GM12878 (cell line): ENCODE measurements around the gene ECM2.

Source experiments
- ATF3 ChIP-seq: IDR thresholded peaks from 2 replicates; pipeline ENCODE4 v1.6.1; 2011; ENCODE audit warnings: low read depth, mild to moderate bottlenecking, low read length, moderate library complexity, borderline replicate concordance; ENCODE audit errors: extremely low read depth
- CREM ChIP-seq: IDR thresholded peaks from 2 replicates; pipeline ENCODE4 v1.6.1; 2014; ENCODE audit warnings: antibody characterized with exemption, low read depth
- CTCF ChIP-seq, 3 experiments: IDR thresholded peaks in 2 of 3; conservative IDR thresholded peaks in 1 of 3; 2 replicates each; pipeline ENCODE4 v1.5.1; 2011; ENCODE audit warnings: low read depth in 3 of 3, low read length in 3 of 3, mild to moderate bottlenecking in 3 of 3, control low read depth in 2 of 3, moderate library complexity in 2 of 3, inconsistent platforms in 1 of 3, mixed read lengths in 1 of 3; ENCODE audit not compliant: control insufficient read depth in 2 of 3, insufficient read depth in 1 of 3; ENCODE audit errors: extremely low read depth in 1 of 3
- EP300 ChIP-seq, 2 experiments: fragments of 150-350 bp in 1 of 2; IDR thresholded peaks; 2 replicates each; pipeline ENCODE4 v1.6.1; 2011 to 2012; ENCODE audit warnings: low read depth in 2 of 2, low read length in 2 of 2, borderline replicate concordance in 1 of 2, improper control_type of control experiment in 1 of 2, inconsistent platforms in 1 of 2; ENCODE audit not compliant: control insufficient read depth in 1 of 2
- EZH2 ChIP-seq: IDR thresholded peaks from 2 replicates; pipeline ENCODE4 v1.6.1; 2012; ENCODE audit warnings: low read depth, mild to moderate bottlenecking, control low read depth, inconsistent platforms, low read length, borderline replicate concordance; ENCODE audit not compliant: control insufficient read depth
- POLR2AphosphoS5 ChIP-seq: IDR thresholded peaks from 2 replicates; pipeline ENCODE4 v1.6.1; 2011; ENCODE audit warnings: mild to moderate bottlenecking, low read length, inconsistent platforms
- RCOR1 ChIP-seq: conservative IDR thresholded peaks from 2 replicates; pipeline ENCODE4 v1.6.1; 2012; ENCODE audit warnings: low read depth, low read length, improper control_type of control experiment
- TAF1 ChIP-seq: IDR thresholded peaks from 2 replicates; pipeline ENCODE4 v1.6.1; 2011; ENCODE audit warnings: mild to moderate bottlenecking, low read depth, low read length, borderline replicate concordance
- ZZZ3 ChIP-seq: IDR thresholded peaks from 2 replicates; pipeline ENCODE4 v1.6.1; 2011; ENCODE audit warnings: low read depth; ENCODE audit not compliant: control insufficient read depth, insufficient read length

GRCh38 chr9:92547356-92547755 is 11.6 kb upstream of the ECM2 start:
- TF ChIP-seq CTCF (IDR thresholded peaks at IDR 0.05 in 2 of 3, conservative IDR thresholded peaks at IDR 0.05 in 1 of 3; ENCODE audit: control insufficient read depth in 2 of 3, extremely low read depth in 1 of 3, insufficient read depth in 1 of 3, low read depth in 3 of 3, low read length in 3 of 3) (no peak), ATF3 (no peak), TAF1 (no peak), EZH2 (no peak), RCOR1 (no peak), CREM (no peak), EP300 (IDR thresholded peaks at IDR 0.05; ENCODE audit: borderline replicate concordance in 1 of 2, control insufficient read depth in 1 of 2, low read depth in 2 of 2, low read length in 2 of 2) (no peak), POLR2AphosphoS5 (no peak), ZZZ3 (no peak)
